Uterus (tissue), 2 donors: ENCODE data around the gene IKZF4.

Experiments used
- POLR2A ChIP-seq, 2 donors: fragments of 450-650 bp; IDR thresholded peaks; one replicate each; pipeline ENCODE4 v1.6.1; 2016; ENCODE audit warnings: antibody characterized with exemption in 2 of 2, mild to moderate bottlenecking in 1 of 2, moderate library complexity in 1 of 2
- TF ChIP-seq, protein P1 (sequence below), 4 experiments: fragments of 200-600 bp in 2 of 4; fragments of 450-650 bp in 2 of 4; sonication (generic) in 2 of 4; IDR thresholded peaks; one replicate each; pipeline ENCODE4 v1.5.1; 2016 to 2019; ENCODE audit warnings: antibody characterized with exemption in 4 of 4, mild to moderate bottlenecking in 2 of 4, moderate library complexity in 1 of 4

DNA sequence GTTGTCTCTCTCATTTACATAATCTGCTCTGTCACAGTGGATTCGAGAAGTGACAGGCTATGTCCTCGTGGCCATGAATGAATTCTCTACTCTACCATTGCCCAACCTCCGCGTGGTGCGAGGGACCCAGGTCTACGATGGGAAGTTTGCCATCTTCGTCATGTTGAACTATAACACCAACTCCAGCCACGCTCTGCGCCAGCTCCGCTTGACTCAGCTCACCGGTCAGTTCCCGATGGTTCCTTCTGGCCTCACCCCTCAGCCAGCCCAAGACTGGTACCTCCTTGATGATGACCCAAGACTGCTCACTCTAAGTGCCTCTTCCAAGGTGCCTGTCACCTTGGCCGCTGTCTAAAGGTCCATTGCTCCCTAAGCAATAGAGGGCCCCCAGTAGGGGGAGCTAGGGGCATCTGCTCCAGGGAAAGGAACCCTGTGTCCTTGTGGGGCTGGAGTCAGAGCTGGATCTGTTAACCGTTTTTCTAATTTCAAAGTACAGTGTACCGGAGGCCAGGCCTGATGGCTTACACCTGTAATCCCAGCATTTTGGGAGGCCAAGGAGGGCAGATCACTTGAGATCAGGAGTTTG, 64.2 kb downstream of the IKZF4 start:
- TF ChIP-seq, protein P1, sequence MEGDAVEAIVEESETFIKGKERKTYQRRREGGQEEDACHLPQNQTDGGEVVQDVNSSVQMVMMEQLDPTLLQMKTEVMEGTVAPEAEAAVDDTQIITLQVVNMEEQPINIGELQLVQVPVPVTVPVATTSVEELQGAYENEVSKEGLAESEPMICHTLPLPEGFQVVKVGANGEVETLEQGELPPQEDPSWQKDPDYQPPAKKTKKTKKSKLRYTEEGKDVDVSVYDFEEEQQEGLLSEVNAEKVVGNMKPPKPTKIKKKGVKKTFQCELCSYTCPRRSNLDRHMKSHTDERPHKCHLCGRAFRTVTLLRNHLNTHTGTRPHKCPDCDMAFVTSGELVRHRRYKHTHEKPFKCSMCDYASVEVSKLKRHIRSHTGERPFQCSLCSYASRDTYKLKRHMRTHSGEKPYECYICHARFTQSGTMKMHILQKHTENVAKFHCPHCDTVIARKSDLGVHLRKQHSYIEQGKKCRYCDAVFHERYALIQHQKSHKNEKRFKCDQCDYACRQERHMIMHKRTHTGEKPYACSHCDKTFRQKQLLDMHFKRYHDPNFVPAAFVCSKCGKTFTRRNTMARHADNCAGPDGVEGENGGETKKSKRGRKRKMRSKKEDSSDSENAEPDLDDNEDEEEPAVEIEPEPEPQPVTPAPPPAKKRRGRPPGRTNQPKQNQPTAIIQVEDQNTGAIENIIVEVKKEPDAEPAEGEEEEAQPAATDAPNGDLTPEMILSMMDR (IDR thresholded peaks at IDR 0.05) = no peak
- TF ChIP-seq POLR2A (IDR thresholded peaks at IDR 0.05) = no peak
